ENCODE measurements around the gene UGT1A5.

GRCh38 chr2:233807966-233808935, 95.5 kb downstream of the UGT1A5 start:
- TF ChIP-seq REST (IDR thresholded peaks at IDR 0.05; ENCODE audit: low read depth) (no peak), RAD21 (IDR thresholded peaks at IDR 0.05; ENCODE audit: low read depth) (no peak), EP300 (IDR thresholded peaks at IDR 0.05; ENCODE audit: borderline replicate concordance) (no peak), FOXM1 (IDR thresholded peaks at IDR 0.05; ENCODE audit: borderline replicate concordance, low read depth) (no peak), YY1 (IDR thresholded peaks at IDR 0.05; ENCODE audit: low read depth) (no peak), CEBPB (IDR thresholded peaks at IDR 0.05) (no peak), ZBTB7A (IDR thresholded peaks at IDR 0.05; ENCODE audit: low read depth) (no peak), CREB1 (IDR thresholded peaks at IDR 0.05; ENCODE audit: low read depth) (no peak), TCF12 (IDR thresholded peaks at IDR 0.05; ENCODE audit: low read depth) (no peak), EGR1 (IDR thresholded peaks at IDR 0.05) (no peak), USF1 (IDR thresholded peaks at IDR 0.05) (no peak), NFIC (IDR thresholded peaks at IDR 0.05) (no peak), TEAD4 (IDR thresholded peaks at IDR 0.05) (no peak)
- TF ChIP-seq, protein P1, sequence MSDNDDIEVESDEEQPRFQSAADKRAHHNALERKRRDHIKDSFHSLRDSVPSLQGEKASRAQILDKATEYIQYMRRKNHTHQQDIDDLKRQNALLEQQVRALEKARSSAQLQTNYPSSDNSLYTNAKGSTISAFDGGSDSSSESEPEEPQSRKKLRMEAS (IDR thresholded peaks at IDR 0.05), result no peak

Measured in Ishikawa (cell line).